Ovary (tissue), 3 donors: Measurements from ENCODE around the gene DNAH9.

Source experiments
- POLR2A ChIP-seq: fragments of 450-650 bp; IDR thresholded peaks from one replicate; pipeline ENCODE4 v1.6.1; 2017; ENCODE audit warnings: antibody characterized with exemption, mild to moderate bottlenecking, moderate library complexity
- TF ChIP-seq, protein P1 (sequence below), 3 donors: fragments of 450-650 bp in 2 of 3; fragments of 200-600 bp in 1 of 3; IDR thresholded peaks; one replicate each; pipeline versions ENCODE4 v1.5.1 to v1.8.0; 2016 to 2022; ENCODE audit warnings: antibody characterized with exemption in 3 of 3, mild to moderate bottlenecking in 1 of 3
- donor health status: DM: no; HTN: no; CAD: no.

DNA sequence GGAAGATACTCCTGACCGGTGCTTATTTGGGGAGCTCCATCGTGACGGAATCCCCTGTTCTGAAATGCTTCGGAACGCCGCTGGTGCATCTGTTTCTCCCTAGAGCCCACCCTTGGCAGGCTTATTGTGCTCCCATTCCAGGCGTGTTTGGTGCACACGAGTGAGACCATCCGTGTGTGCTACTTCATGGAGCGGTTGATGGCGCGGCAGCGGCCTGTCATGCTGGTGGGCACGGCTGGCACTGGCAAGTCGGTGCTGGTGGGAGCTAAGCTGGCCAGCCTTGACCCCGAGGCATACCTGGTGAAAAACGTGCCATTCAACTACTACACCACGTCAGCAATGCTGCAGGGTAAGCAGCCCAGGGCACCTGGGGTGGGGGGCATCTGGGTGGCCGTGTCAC, 170.7 kb downstream of the DNAH9 start:
- TF ChIP-seq, protein P1, sequence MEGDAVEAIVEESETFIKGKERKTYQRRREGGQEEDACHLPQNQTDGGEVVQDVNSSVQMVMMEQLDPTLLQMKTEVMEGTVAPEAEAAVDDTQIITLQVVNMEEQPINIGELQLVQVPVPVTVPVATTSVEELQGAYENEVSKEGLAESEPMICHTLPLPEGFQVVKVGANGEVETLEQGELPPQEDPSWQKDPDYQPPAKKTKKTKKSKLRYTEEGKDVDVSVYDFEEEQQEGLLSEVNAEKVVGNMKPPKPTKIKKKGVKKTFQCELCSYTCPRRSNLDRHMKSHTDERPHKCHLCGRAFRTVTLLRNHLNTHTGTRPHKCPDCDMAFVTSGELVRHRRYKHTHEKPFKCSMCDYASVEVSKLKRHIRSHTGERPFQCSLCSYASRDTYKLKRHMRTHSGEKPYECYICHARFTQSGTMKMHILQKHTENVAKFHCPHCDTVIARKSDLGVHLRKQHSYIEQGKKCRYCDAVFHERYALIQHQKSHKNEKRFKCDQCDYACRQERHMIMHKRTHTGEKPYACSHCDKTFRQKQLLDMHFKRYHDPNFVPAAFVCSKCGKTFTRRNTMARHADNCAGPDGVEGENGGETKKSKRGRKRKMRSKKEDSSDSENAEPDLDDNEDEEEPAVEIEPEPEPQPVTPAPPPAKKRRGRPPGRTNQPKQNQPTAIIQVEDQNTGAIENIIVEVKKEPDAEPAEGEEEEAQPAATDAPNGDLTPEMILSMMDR (IDR thresholded peaks at IDR 0.05), result no peak
- no peak for TF ChIP-seq POLR2A
